HepG2 (cell line): ENCODE results near the gene MIA3. TPM values are rescaled to one million over a fixed set of nuclear protein-coding genes. Genes with fewer than 3 reads are reported as not detected.

Experiments used
- HMG20A ChIP-seq: IDR thresholded peaks from 2 replicates; pipeline ENCODE4 v1.6.1; 2016; ENCODE audit warnings: borderline replicate concordance
- IRF1 ChIP-seq: sonication (generic); formaldehyde crosslinking; IDR thresholded peaks from 2 replicates; pipeline ENCODE4 v1.4.0; 2020; ENCODE audit warnings: low read depth, mild to moderate bottlenecking, missing genetic modification reagents
- JARID2 ChIP-seq: sonication (generic); formaldehyde crosslinking; IDR thresholded peaks from 2 replicates; pipeline ENCODE4 v1.8.1; 2023; ENCODE audit warnings: missing genetic modification reagents, inconsistent platforms; ENCODE audit not compliant: insufficient replicate concordance
- KAT7 ChIP-seq: IDR thresholded peaks from 2 replicates; pipeline ENCODE4 v1.6.1; 2018; ENCODE audit warnings: borderline replicate concordance, missing compliant biosample characterization
- KLF12 ChIP-seq: sonication (generic); formaldehyde crosslinking; IDR thresholded peaks from 2 replicates; pipeline ENCODE4 v1.4.0; 2020; ENCODE audit warnings: missing genetic modification reagents, borderline replicate concordance
- MBNL3 ChIP-seq: fragments of 250-450 bp; sonication (Bioruptor Pico); conservative IDR thresholded peaks from 2 replicates; pipeline ENCODE4 v1.8.0; 2022; ENCODE audit warnings: mild to moderate bottlenecking, inconsistent platforms
- REXO4 ChIP-seq: sonication (generic); formaldehyde crosslinking; IDR thresholded peaks from 2 replicates; pipeline ENCODE4 v1.8.0; 2022; ENCODE audit warnings: missing genetic modification reagents, mild to moderate bottlenecking, borderline replicate concordance
- TCF7L2 ChIP-seq: IDR thresholded peaks from 2 replicates; pipeline ENCODE4 v1.6.1; 2011; ENCODE audit warnings: mild to moderate bottlenecking, low read depth, low read length, moderate library complexity
- TEAD3 ChIP-seq: optimal IDR thresholded peaks from 2 replicates; pipeline ENCODE3; 2016; ENCODE audit warnings: borderline replicate concordance
- U2AF1 ChIP-seq: fragments of 200-400 bp; formaldehyde crosslinking; optimal IDR thresholded peaks from 2 replicates; pipeline ENCODE3; 2017; ENCODE audit warnings: mild to moderate bottlenecking, low read depth, low read length
- ZFP37 ChIP-seq: sonication (generic); formaldehyde crosslinking; IDR thresholded peaks from 2 replicates; pipeline ENCODE4 v1.4.0; 2020; ENCODE audit warnings: missing genetic modification reagents, borderline replicate concordance
- ZGPAT ChIP-seq: IDR thresholded peaks from 2 replicates; pipeline ENCODE4 v1.6.1; 2016; ENCODE audit warnings: mild to moderate bottlenecking
- ZKSCAN5 ChIP-seq: sonication (generic); formaldehyde crosslinking; IDR thresholded peaks from 2 replicates; pipeline ENCODE4 v1.5.1; 2020; ENCODE audit warnings: mild to moderate bottlenecking, missing genetic modification reagents
- ZMAT3 ChIP-seq: sonication (generic); formaldehyde crosslinking; conservative IDR thresholded peaks from 2 replicates; pipeline ENCODE4 v1.7.0; 2021; ENCODE audit warnings: missing genetic modification reagents
- ZNF180 ChIP-seq: sonication (generic); formaldehyde crosslinking; IDR thresholded peaks from 2 replicates; pipeline ENCODE4 v1.4.0; 2020; ENCODE audit warnings: low read depth, missing genetic modification reagents, borderline replicate concordance
- ZNF550 ChIP-seq: sonication (generic); formaldehyde crosslinking; IDR thresholded peaks from 2 replicates; pipeline ENCODE4 v1.4.0; 2020; ENCODE audit warnings: mild to moderate bottlenecking, missing genetic modification reagents, borderline replicate concordance
- ZNF7 ChIP-seq: IDR thresholded peaks from 2 replicates; pipeline ENCODE4 v1.6.1; 2016; ENCODE audit warnings: missing biosample characterization, missing genetic modification reagents
- ZNF737 ChIP-seq: sonication (generic); formaldehyde crosslinking; IDR thresholded peaks from 2 replicates; pipeline ENCODE4 v1.5.0; 2020; ENCODE audit warnings: missing genetic modification reagents, mild to moderate bottlenecking, borderline replicate concordance
- ZNF747 ChIP-seq: sonication (generic); formaldehyde crosslinking; IDR thresholded peaks from 2 replicates; pipeline ENCODE4 v1.8.1; 2023; ENCODE audit warnings: missing genetic modification reagents, mild to moderate bottlenecking, borderline replicate concordance
- ZNF775 ChIP-seq: sonication (generic); formaldehyde crosslinking; IDR thresholded peaks from 2 replicates; pipeline ENCODE4 v1.4.0; 2020; ENCODE audit warnings: missing genetic modification reagents, mild to moderate bottlenecking, moderate library complexity, borderline replicate concordance
- polyA plus RNA-seq, 8 experiments: library from polyadenylated mRNA; depleted of rRNA in 3 of 8; stranded (reverse) in 7 of 8; unstranded in 1 of 8; fragments of >200 nt; fragmentation: Illumina TruSeq in 4 of 8; extraction: Trizol in 4 of 8; gene quantifications; 2 replicates each; pipeline versions ENCODE4 v1.2.1 to v1.2.3, GENCODE V29; 2011 to 2016; ENCODE audit warnings: low read depth in 4 of 8, missing spikeins in 1 of 8, mixed read lengths in 1 of 8; ENCODE audit not compliant: insufficient read depth in 1 of 8
- total RNA-seq, 5 experiments: library from RNA; depleted of rRNA; stranded (reverse); fragments of >200 nt; fragmentation: Illumina TruSeq; extraction: Trizol; gene quantifications; 2 replicates each; pipeline ENCODE4 v1.2.3, GENCODE V29; 2016; ENCODE audit warnings: low read depth in 1 of 5
- TF ChIP-seq, protein P1 (sequence below): sonication (generic); formaldehyde crosslinking; IDR thresholded peaks from 2 replicates; pipeline ENCODE4 v1.8.0; 2022; ENCODE audit warnings: mild to moderate bottlenecking, missing genetic modification reagents, moderate library complexity
- TF ChIP-seq, protein P2 (sequence below): sonication (generic); IDR thresholded peaks from 2 replicates; pipeline ENCODE4 v1.6.1; 2016; ENCODE audit warnings: low read depth, borderline replicate concordance

Gene MIA3
- total and polyA plus RNA-seq, 2 of the 13 experiments (the other 11 are each of a cell fraction or from before 2014, with no cell fraction given): 45.6 to 48.7 TPM

- TF ChIP-seq ZKSCAN5 (CRISPR knock-in tag) (0 out of 2 replicates have a peak, but pooled peaks have one; percentile 47), ZNF7 (CRISPR knock-in tag) (no peak), TEAD3 (CRISPR knock-in tag) (no peak), ZGPAT (CRISPR knock-in tag) (peak; percentile 88), ZNF737 (CRISPR knock-in tag) (no peak), TCF7L2 (no peak), ZNF747 (peak; percentile 93; the same call in 1 of the 2 replicates), JARID2 (peak; percentile 75), KAT7 (CRISPR knock-in tag) (peak; percentile 78; the same call in 1 of the 2 replicates), ZMAT3 (CRISPR knock-in tag) (0 out of 2 replicates have a peak, but pooled peaks have one; percentile 65), ZNF550 (CRISPR knock-in tag) (no peak), IRF1 (CRISPR knock-in tag) (no peak), REXO4 (CRISPR knock-in tag) (no peak), KLF12 (CRISPR knock-in tag) (peak; percentile 92; the same call in 1 of the 2 replicates), ZFP37 (CRISPR knock-in tag) (no peak), ZNF775 (no peak), U2AF1 (peak; percentile 74), HMG20A (CRISPR knock-in tag) (peak; percentile 36; the same call in 1 of the 2 replicates), MBNL3 (CRISPR knock-in tag) (no peak), ZNF180 (no peak)
- TF ChIP-seq, protein P1, sequence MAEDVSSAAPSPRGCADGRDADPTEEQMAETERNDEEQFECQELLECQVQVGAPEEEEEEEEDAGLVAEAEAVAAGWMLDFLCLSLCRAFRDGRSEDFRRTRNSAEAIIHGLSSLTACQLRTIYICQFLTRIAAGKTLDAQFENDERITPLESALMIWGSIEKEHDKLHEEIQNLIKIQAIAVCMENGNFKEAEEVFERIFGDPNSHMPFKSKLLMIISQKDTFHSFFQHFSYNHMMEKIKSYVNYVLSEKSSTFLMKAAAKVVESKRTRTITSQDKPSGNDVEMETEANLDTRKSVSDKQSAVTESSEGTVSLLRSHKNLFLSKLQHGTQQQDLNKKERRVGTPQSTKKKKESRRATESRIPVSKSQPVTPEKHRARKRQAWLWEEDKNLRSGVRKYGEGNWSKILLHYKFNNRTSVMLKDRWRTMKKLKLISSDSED (CRISPR knock-in tag): no peak
- TF ChIP-seq, protein P2, sequence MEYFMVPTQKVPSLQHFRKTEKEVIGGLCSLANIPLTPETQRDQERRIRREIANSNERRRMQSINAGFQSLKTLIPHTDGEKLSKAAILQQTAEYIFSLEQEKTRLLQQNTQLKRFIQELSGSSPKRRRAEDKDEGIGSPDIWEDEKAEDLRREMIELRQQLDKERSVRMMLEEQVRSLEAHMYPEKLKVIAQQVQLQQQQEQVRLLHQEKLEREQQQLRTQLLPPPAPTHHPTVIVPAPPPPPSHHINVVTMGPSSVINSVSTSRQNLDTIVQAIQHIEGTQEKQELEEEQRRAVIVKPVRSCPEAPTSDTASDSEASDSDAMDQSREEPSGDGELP: peak; percentile 80
Observed at GRCh38 chr1:222643938-222644635, 26.2 kb downstream of the MIA3 start (continued).
